IMR-90 (cell line): Measurements from ENCODE around the gene SLC36A1. TPM values are rescaled to one million over a fixed set of nuclear protein-coding genes. Genes with fewer than 3 reads are reported as not detected.

Experiments
- ATAC-seq: fragments of 200-7000 bp; cut with Tn5 transposase; 2 replicates; pipeline ENCODE4 v1.9.1; 2020; ENCODE audit warnings: low read depth, mild to moderate bottlenecking, moderate library complexity
- BruUV-seq: library from RNA; stranded (reverse); fragments of 400-500 nt; replicated peaks from 2 replicates; lab custom pipeline; 2021; lab: Mats Ljungman, UMichigan
- CTCF ChIA-PET: fragments of 300-600 bp; formaldehyde crosslinking; extraction: SDS; loops from one replicate; lab custom pipeline; 2021; ENCODE audit warnings: antibody characterized with exemption; lab: Yijun Ruan, JAX
- POLR2A ChIA-PET: fragments of 300-600 bp; sonication (Branson Sonifier 250); formaldehyde crosslinking; loops from one replicate; lab custom pipeline; 2022; ENCODE audit warnings: antibody characterized with exemption; ENCODE audit not compliant: unreplicated experiment; lab: Charles Lee
- DNase-seq: peaks from one replicate; pipeline ENCODE4 v3.0.0; 2013
- H2AFZ ChIP-seq: replicated peaks from 2 replicates; pipeline ENCODE3; 2013; ENCODE audit warnings: low read length, mild to moderate bottlenecking; ENCODE audit not compliant: poor library complexity
- H2AK5ac ChIP-seq: 2 replicates; pipeline ENCODE4 v1.6.1; 2013; ENCODE audit warnings: low read depth, low read length, inconsistent platforms
- H2AK9ac ChIP-seq: replicated peaks from 2 replicates; pipeline ENCODE3; 2013; ENCODE audit warnings: mild to moderate bottlenecking, low read depth, low read length, moderate library complexity; ENCODE audit not compliant: poor library complexity
- H2BK120ac ChIP-seq: 2 replicates; pipeline ENCODE4 v1.6.1; 2013; ENCODE audit warnings: low read depth, low read length, inconsistent platforms
- H2BK15ac ChIP-seq: 3 replicates; pipeline ENCODE4 v1.6.1; 2013; ENCODE audit warnings: low read depth, low read length, inconsistent platforms
- H2BK20ac ChIP-seq: 2 replicates; pipeline ENCODE4 v1.6.1; 2013; ENCODE audit warnings: low read depth, mild to moderate bottlenecking, inconsistent platforms, low read length, moderate library complexity
- H2BK5ac ChIP-seq: 2 replicates; pipeline ENCODE4 v1.6.1; 2013; ENCODE audit warnings: mild to moderate bottlenecking, low read depth, low read length, inconsistent platforms; ENCODE audit not compliant: poor library complexity, severe bottlenecking
- H3K14ac ChIP-seq: replicated peaks from 2 replicates; pipeline ENCODE4 v1.6.1; 2013; ENCODE audit warnings: low read depth, low read length, inconsistent platforms
- H3K18ac ChIP-seq: 2 replicates; pipeline ENCODE4 v1.6.1; 2013; ENCODE audit warnings: low read depth, low read length, control low read depth
- H3K23ac ChIP-seq: 2 replicates; pipeline ENCODE4 v1.6.1; 2013; ENCODE audit warnings: low read depth, low read length, inconsistent platforms
- H3K27ac ChIP-seq: 2 replicates; pipeline ENCODE4 v1.5.1; 2013; ENCODE audit warnings: mild to moderate bottlenecking, control low read depth, low read length; ENCODE audit not compliant: insufficient read depth
- H3K27me3 ChIP-seq: 2 replicates; pipeline ENCODE4 v1.6.1; 2013; ENCODE audit warnings: low read length; ENCODE audit not compliant: control insufficient read depth, insufficient read depth
- H3K36me3 ChIP-seq: 2 replicates; pipeline ENCODE4 v1.6.1; 2013; ENCODE audit warnings: low read length, mixed read lengths; ENCODE audit not compliant: control insufficient read depth, insufficient read depth
- H3K4ac ChIP-seq: 2 replicates; pipeline ENCODE4 v1.6.1; 2013; ENCODE audit warnings: low read depth, low read length, inconsistent platforms
- H3K4me1 ChIP-seq: 2 replicates; pipeline ENCODE4 v1.6.1; 2013; ENCODE audit warnings: low read length, mixed read lengths; ENCODE audit not compliant: control insufficient read depth, insufficient read depth
- H3K4me2 ChIP-seq: 2 replicates; pipeline ENCODE4 v1.6.1; 2013; ENCODE audit warnings: low read depth, mild to moderate bottlenecking, control low read depth, low read length, moderate library complexity
- H3K4me3 ChIP-seq: 2 replicates; pipeline ENCODE4 v1.5.1; 2013; ENCODE audit warnings: low read depth, mild to moderate bottlenecking, control low read depth, low read length, moderate library complexity; ENCODE audit not compliant: insufficient read depth
- H3K56ac ChIP-seq: 2 replicates; pipeline ENCODE4 v1.6.1; 2013; ENCODE audit warnings: low read length, inconsistent platforms; ENCODE audit not compliant: insufficient read depth; ENCODE audit errors: extremely low read depth
- H3K79me1 ChIP-seq, 2 experiments: 2 replicates each; pipeline ENCODE4 v1.6.1; 2013; ENCODE audit warnings: low read length in 2 of 2, inconsistent platforms in 1 of 2, low read depth in 1 of 2
- H3K9ac ChIP-seq: 2 replicates; pipeline ENCODE4 v1.6.1; 2013; ENCODE audit warnings: low read depth, low read length, control low read depth
- H3K9me1 ChIP-seq: 2 replicates; pipeline ENCODE4 v1.6.1; 2013; ENCODE audit warnings: low read length, inconsistent platforms; ENCODE audit not compliant: insufficient read depth
- H3K9me3 ChIP-seq: 2 replicates; pipeline ENCODE4 v1.6.1; 2013; ENCODE audit warnings: low read length; ENCODE audit not compliant: control insufficient read depth, insufficient read depth
- H4K20me1 ChIP-seq: 2 replicates; pipeline ENCODE4 v1.6.1; 2013; ENCODE audit warnings: low read length, inconsistent platforms; ENCODE audit not compliant: insufficient read depth
- H4K5ac ChIP-seq: 2 replicates; pipeline ENCODE4 v1.6.1; 2013; ENCODE audit warnings: mild to moderate bottlenecking, low read depth, low read length, control low read depth
- H4K8ac ChIP-seq, 2 experiments: 2 replicates each; pipeline ENCODE4 v1.6.1; 2013; ENCODE audit warnings: low read depth in 2 of 2, low read length in 2 of 2, control low read depth in 1 of 2, inconsistent platforms in 1 of 2
- H4K91ac ChIP-seq: 2 replicates; pipeline ENCODE4 v1.6.1; 2013; ENCODE audit warnings: low read depth, low read length, inconsistent platforms; ENCODE audit not compliant: insufficient read depth
- BHLHE40 ChIP-seq: fragments of 150-350 bp; IDR thresholded peaks from 2 replicates; pipeline ENCODE4 v1.6.1; 2016; ENCODE audit warnings: mild to moderate bottlenecking, low read depth, low read length
- CEBPB ChIP-seq: IDR thresholded peaks from 2 replicates; pipeline ENCODE4 v1.6.1; 2012; ENCODE audit warnings: low read depth, low read length, improper control_type of control experiment
- CHD1 ChIP-seq: IDR thresholded peaks from 2 replicates; pipeline ENCODE4 v1.6.1; 2012; ENCODE audit warnings: low read depth, low read length, improper control_type of control experiment
- FOS ChIP-seq: fragments of 150-350 bp; IDR thresholded peaks from 2 replicates; pipeline ENCODE4 v1.6.1; 2016; ENCODE audit warnings: low read depth, low read length
- MAFK ChIP-seq: IDR thresholded peaks from 2 replicates; pipeline ENCODE4 v1.6.1; 2012; ENCODE audit warnings: low read depth, low read length, improper control_type of control experiment
- MAZ ChIP-seq: IDR thresholded peaks from 2 replicates; pipeline ENCODE4 v1.6.1; 2012; ENCODE audit warnings: low read depth, mild to moderate bottlenecking, low read length, improper control_type of control experiment, moderate library complexity, borderline replicate concordance
- MXI1 ChIP-seq: IDR thresholded peaks from 2 replicates; pipeline ENCODE4 v1.6.1; 2012; ENCODE audit warnings: low read depth, mild to moderate bottlenecking, low read length, moderate library complexity, borderline replicate concordance
- NFE2L2 ChIP-seq: fragments of 150-350 bp; IDR thresholded peaks from 2 replicates; pipeline ENCODE4 v1.6.1; 2016; ENCODE audit warnings: low read depth, mild to moderate bottlenecking, low read length
- POLR2A ChIP-seq: IDR thresholded peaks from 2 replicates; pipeline ENCODE4 v1.6.1; 2012; ENCODE audit warnings: mild to moderate bottlenecking, low read depth, low read length
- RAD21 ChIP-seq: IDR thresholded peaks from 2 replicates; pipeline ENCODE4 v1.6.1; 2012; ENCODE audit warnings: low read length, improper control_type of control experiment
- RCOR1 ChIP-seq: IDR thresholded peaks from 2 replicates; pipeline ENCODE4 v1.6.1; 2012; ENCODE audit warnings: mild to moderate bottlenecking, low read length, improper control_type of control experiment; ENCODE audit not compliant: insufficient replicate concordance
- WGBS, 2 experiments: methylation state at CpG; one replicate each; pipeline versions ENCODE4 v1.1.5 to v1.1.7; 2013; ENCODE audit warnings: missing lambda C conversion rate in 2 of 2; ENCODE audit not compliant: insufficient read length in 1 of 2; ENCODE audit errors: extremely low coverage in 2 of 2; 5-methylcytosine and 5-hydroxymethylcytosine counted together
- dilution Hi-C: fragments of 300-500 bp; cut with HindIII; formaldehyde crosslinking; loops from one replicate; pipeline ENCODE4 v1.14.3; 2018; ENCODE audit warnings: low sequenced_read_pairs; ENCODE audit not compliant: unreplicated experiment
- in situ Hi-C: fragments of 300-500 bp; cut with MboI; formaldehyde crosslinking; loops from 3 replicates; pipeline ENCODE4 v1.14.3; 2019; ENCODE audit warnings: low sequenced_read_pairs, inconsistent platforms, mixed read lengths
- intact Hi-C: fragments of 100-400 bp; cut with micrococcal nuclease; formaldehyde crosslinking; loops from 2 replicates; pipeline ENCODE4 v1.10.0; 2022
- polyA plus RNA-seq, 3 experiments: library from polyadenylated mRNA; depleted of rRNA; stranded (reverse); fragments of >200 nt; gene quantifications; 2 replicates each; pipeline ENCODE4 v1.2.3, GENCODE V29; 2012; ENCODE audit warnings: low replicate concordance in 1 of 3
- total RNA-seq: library from RNA; depleted of rRNA; stranded (reverse); fragments of >200 nt; gene quantifications from 2 replicates; pipeline ENCODE4 v1.2.3, GENCODE V29; 2012
- TF ChIP-seq, protein P1 (sequence below): fragments of 150-350 bp; IDR thresholded peaks from 2 replicates; pipeline ENCODE4 v1.6.1; 2016; ENCODE audit warnings: low read depth, mild to moderate bottlenecking, low read length, moderate library complexity, borderline replicate concordance
- TF ChIP-seq, protein P2 (sequence below): fragments of 150-350 bp; IDR thresholded peaks from 2 replicates; pipeline ENCODE4 v1.6.1; 2017; ENCODE audit warnings: mild to moderate bottlenecking, antibody characterized with exemption, low read length, low read depth

Gene SLC36A1
- total and polyA plus RNA-seq, 2 of the 4 experiments (the other 2 are of a cell fraction), result 5.7 to 8.7 TPM

DNA sequence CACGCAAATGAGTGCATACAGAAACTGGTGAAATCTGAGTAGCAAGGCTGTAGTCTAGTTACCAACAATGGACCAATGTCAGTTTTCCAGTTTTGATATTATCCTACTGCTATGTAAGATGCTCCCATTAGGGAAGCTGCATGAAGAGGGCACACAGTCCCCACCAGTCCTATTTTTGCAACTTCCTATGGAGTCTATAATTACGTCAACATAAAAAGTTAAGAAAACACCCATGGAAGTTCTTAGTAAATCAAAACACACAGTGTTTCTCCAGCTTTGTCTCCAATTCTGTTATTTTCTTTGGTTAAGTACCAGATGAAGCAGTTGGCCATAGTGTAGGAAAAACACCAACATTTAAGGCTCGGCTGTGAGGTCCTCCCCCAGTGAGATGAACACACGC is 85.0 kb downstream of the SLC36A1 start:
- dilution Hi-C loops, result no loop called here

More for the DNA sequence above, 85.0 kb downstream of the SLC36A1 start:
- no TSS peak for BruUV-seq
- no peaks in the 10 kb centered on the region for H4K20me1 ChIP-seq
- no peak overlapping the region for H2BK5ac ChIP-seq
- in situ Hi-C loops, result no loop called here
- TF ChIP-seq BHLHE40, result no peak
- no peak for TF ChIP-seq FOS
- TF ChIP-seq, protein P1, sequence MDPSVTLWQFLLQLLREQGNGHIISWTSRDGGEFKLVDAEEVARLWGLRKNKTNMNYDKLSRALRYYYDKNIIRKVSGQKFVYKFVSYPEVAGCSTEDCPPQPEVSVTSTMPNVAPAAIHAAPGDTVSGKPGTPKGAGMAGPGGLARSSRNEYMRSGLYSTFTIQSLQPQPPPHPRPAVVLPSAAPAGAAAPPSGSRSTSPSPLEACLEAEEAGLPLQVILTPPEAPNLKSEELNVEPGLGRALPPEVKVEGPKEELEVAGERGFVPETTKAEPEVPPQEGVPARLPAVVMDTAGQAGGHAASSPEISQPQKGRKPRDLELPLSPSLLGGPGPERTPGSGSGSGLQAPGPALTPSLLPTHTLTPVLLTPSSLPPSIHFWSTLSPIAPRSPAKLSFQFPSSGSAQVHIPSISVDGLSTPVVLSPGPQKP, result no peak
- no peak for TF ChIP-seq MXI1
- no peak for TF ChIP-seq CEBPB
- no peak for TF ChIP-seq RAD21
- TF ChIP-seq CHD1, result no peak
- no peak for TF ChIP-seq RCOR1
- no peak for TF ChIP-seq MAZ
- TF ChIP-seq NFE2L2, result no peak
- TF ChIP-seq, protein P2, sequence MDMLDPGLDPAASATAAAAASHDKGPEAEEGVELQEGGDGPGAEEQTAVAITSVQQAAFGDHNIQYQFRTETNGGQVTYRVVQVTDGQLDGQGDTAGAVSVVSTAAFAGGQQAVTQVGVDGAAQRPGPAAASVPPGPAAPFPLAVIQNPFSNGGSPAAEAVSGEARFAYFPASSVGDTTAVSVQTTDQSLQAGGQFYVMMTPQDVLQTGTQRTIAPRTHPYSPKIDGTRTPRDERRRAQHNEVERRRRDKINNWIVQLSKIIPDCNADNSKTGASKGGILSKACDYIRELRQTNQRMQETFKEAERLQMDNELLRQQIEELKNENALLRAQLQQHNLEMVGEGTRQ, result no peak
- no peak for TF ChIP-seq MAFK
- no peak for TF ChIP-seq POLR2A
- H3K4ac ChIP-seq, result no peak overlapping the region
- no peak overlapping the region for H2AK5ac ChIP-seq
- no peaks in the 10 kb centered on the region for H3K9me3 ChIP-seq
- no peak overlapping the region for H2BK120ac ChIP-seq
- H3K9me1 ChIP-seq, result no peaks in the 10 kb centered on the region
- H2AK9ac ChIP-seq, result no peak overlapping the region
- intact Hi-C loops, result no loop called here
- H3K4me3 ChIP-seq, result no peak overlapping the region
- no peak overlapping the region for H3K18ac ChIP-seq
- no peak overlapping the region for H4K8ac ChIP-seq
- ChIA-PET CTCF (interaction anchor here (1.5 kb wide), 1 partner anchor 9 kb away, joined by 4 read pairs; no protein-coding TSS in a partner anchor), POLR2A (no interaction called here)
- no peak overlapping the region for H2BK20ac ChIP-seq
- no peak overlapping the region for H3K56ac ChIP-seq
- H3K9ac ChIP-seq, result no peak overlapping the region
- no CpG with 5 or more reads among the region's 4 CpGs for WGBS, 2 experiments
- H2AFZ ChIP-seq, result no peak overlapping the region
- H2BK15ac ChIP-seq, result no peak overlapping the region
- H3K36me3 ChIP-seq, result no peaks in the 10 kb centered on the region
- no peak overlapping the region for H4K91ac ChIP-seq
- no peak overlapping the region for H4K5ac ChIP-seq
- H3K27me3 ChIP-seq, result peaks cover 3% of the 10 kb centered on the region; the same call in 1 of the 2 replicates
- H3K14ac ChIP-seq, result no peak overlapping the region
- no peak for DNase-seq
- no peaks in the 10 kb centered on the region for H3K4me1 ChIP-seq
- H3K27ac ChIP-seq, result no peak overlapping the region
- H3K79me1 ChIP-seq, result no peaks in the 10 kb centered on the region
- ATAC-seq, result no peak
- no peak overlapping the region for H3K4me2 ChIP-seq
- H3K23ac ChIP-seq, result no peak overlapping the region
